MV-4-11 (cell line): ENCODE results near the gene PPP2R3A.
"Not testable (repeated sequence)": the region's sequence is repeated elsewhere in the genome, so short reads cannot be mapped to it uniquely, and the experiment has no call there.

Experiments
- DNase-seq: peaks from one replicate; lab custom pipeline; 2025; lab: John Stamatoyannopoulos, UW

Gene PPP2R3A

DNA sequence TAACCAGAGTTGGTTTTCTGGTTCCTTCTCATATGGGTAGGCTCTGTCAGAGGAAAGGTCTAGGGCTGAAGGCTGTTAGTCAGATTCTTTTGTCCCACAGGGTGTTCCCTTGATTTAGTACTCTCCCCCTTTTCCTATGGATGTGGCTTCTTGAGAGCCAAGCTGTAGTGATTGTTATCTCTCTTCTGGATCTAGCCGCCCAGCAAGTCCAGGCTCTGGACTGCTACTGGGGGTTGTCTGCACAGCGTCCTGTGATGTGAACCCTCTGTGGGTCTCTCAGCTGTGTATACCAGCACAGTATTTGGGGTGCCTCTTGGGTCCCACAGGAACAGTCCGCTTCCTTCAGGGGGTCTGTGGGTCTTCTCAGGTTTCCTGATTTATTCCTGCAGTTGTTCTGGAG lies 70.8 kb downstream of the PPP2R3A start:
- DNase-seq = no peak

DNA sequence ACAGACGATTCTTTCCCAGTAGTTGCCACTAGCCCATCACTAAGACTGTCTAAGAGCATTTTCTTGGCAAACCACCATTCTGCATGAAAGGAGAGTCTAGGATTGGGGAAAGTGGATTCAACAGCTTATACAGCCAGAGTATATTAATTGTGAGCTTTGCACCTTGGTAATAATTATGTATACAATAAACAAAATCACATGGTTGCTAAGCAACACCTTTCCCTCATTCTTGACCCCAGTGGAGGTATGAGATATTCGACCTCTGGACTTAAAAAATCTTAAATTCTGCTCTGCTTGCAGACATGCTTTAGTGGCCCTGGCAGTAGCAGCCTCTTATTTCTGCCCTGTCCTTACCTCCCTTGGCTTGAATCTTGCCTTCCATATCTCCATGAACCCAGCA lies 73.1 kb downstream of the PPP2R3A start:
- DNase-seq = no peak

DNA sequence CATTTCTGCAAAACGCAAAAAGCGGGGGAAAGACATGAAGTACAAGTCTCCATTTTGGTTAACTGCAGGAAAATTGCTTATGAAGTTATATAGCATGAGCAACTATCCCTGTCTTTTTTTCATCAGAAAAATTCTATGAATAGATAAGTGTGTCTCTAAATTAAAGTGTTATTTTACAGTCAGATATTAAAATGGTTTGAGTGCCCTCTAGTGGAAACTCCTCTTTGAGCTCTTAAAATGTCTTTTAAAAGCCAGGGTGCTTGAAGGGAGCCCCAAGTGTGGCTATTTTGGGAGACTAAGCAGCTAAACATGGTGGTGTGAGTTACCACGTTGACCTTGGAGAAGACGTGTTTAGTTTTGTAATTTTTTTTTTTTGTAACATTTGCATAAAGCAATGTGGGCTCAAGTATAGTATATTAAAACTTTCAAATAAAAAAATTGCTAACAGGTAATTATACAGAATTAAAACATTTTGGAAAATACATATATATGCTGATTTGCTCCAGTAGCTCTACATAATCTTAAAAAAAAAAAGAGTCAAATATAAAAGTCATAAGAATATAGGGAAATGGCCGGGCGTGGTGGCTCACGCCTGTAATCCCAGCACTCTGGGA lies 77.2 kb downstream of the PPP2R3A start:
- peak; percentile 3 for DNase-seq

DNA sequence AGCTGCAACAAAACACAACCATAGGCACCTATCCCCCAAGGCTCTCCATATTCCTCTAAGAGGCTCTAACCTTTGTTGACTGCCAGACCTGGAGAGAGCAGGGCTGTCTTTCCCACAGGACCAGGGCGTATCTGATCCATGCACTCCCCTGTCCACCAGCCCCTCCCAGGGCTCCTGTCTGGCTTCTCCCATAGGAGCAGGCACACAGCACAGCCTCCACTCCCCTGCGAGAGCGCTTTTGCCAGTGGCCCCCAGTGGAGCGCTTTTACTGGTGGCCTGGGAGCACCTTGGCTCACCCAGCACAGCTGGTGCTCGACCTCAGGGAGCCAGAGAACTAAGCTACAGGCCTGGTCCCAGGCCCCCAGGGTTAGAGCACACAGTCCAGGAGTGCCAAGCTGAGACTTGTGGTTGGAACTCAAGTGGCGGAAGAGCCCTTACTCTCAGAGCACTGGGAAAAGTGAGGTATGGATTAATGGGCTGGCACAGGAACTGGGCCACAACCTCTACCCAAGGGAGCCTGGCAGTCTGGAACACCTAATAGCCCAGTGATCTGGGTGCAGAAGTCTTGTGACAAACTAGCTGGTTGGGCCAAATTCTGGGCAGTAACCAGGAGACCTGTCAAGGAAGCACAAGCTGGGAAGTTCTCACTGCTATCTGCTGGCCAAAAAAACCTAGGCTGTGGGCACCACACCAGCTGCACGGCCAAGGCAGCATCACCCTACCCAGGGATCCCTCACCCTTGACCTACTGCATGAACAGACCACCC lies 79.6 kb downstream of the PPP2R3A start:
- no peak for DNase-seq

DNA sequence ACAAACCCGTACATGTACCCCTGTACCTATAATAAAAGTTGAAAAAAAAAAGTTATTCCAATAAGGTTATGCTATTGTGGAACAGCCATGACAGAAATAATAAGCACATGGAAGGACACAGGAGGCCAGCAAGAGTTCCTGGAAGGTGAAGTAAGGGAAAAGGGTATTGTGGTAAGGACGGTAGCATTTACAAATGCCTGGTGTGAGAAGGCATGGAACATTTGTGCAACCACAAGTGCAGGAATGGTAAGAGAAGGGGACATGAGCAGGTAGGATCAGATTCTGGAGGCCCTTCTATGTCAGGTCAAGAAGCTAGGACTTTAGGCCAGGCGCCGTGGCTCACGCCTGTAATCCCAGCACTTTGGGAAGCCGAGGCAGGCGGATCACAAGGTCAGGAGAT lies 82.5 kb downstream of the PPP2R3A start:
- DNase-seq = no peak

DNA sequence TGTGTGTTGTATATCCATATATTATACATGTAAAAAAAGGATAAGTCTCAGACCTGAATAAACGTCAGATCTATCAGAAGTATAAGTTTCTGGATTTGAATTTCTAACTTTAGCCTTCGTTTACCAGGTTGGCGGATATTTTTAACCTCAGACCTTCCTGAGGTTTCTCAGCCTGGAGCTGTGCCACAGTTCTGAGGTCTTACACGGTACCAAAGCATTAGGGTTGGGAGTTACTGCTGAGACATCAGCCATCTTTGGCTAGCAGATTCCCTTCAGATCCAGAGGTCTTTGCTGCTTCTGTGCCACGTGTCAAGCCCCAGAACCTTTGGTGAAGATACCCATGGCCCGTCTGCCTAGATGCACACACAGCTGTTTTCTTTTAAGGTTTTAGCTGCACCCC lies 84.7 kb downstream of the PPP2R3A start:
- no peak for DNase-seq

DNA sequence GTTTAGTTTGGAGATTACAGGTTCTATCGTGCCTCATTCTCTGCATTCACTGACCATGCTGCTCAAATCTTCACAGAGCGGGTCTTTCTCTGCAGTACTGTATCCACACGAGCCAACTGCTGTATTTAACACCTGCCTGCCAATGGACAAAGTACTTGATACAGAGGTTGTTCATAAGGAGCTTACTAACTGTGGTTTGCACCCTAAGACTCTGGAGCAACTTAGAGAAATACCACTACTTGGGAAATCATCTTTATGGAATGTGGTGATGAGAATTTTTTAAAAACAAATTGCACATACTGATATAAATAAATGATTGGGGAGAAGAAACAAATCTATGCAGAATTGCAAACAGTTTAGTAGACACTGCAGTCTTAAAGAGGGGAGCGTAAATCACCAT lies 90.0 kb downstream of the PPP2R3A start:
- DNase-seq = no peak

DNA sequence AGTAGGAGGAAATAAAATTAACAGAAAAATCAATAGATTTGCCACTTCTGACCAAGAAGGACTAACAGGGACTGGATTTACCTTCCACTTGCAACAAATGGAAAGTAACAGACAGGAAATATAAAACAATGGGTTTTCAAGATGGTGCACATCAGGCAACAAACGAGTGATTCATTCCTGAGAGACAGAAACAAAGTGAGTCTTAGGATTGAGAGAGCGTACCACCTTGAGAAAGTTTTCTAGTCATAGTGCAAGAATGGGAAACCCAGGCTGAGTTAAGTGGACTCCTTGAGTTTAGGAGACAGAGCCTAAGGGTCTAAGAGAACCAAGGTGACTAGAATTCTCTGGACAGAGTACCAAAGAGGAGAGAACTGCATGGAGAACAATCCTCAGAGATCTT lies 101.7 kb downstream of the PPP2R3A start:
- no peak for DNase-seq

DNA sequence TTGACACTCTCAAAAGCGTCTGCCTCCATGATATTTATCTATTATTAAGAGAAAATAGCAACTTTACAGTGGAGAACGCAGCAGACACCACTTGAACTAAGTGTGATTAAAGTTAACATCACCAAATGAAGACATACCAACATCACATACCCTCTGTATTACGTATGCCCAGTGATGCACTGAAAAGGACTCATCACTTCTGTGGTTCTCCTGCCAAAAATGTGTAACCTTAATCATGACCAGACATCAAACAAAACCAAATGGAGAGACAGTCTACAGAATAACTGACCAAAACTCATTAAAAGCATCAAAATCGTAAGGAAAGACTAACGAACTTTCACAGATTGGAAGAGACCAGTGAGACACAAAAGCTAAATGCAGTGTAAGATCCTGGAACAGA lies 103.2 kb downstream of the PPP2R3A start:
- no peak for DNase-seq

DNA sequence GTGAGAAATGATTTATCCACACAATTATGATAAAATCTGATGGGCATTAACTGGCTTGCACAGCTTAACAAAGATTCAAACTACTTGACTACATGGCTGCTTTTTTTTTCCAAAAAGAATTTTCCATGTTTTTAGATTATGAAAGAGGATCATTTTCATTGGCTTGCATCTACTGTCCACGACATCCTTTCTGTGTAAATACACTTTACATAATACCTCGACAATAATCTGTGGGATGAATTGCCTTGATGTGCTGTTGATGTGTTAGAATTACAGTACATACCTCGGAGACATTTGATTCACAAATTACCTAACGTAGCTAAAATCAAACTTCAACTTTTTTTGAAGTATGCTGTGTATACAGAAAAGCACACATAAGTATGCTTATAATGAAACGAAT lies 104.4 kb downstream of the PPP2R3A start:
- DNase-seq = no peak

DNA sequence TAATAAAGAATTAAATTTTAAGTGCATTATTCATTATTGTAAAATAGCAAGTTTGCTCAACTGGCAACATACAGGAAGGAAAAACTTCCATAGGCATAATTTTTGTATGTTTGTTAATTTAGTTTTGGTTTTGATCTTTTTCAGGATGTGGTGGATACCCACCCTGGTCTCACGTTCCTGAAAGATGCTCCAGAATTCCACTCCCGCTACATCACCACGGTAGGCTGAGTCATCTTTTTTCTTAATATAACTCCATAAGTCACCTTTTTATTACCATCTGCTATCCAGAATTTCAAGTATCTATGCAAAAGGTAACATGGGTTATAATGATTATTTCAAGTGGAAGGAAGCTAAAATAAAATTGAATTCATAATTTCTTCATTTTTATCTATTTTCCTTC lies 104.8 kb downstream of the PPP2R3A start:
- DNase-seq = no peak

DNA sequence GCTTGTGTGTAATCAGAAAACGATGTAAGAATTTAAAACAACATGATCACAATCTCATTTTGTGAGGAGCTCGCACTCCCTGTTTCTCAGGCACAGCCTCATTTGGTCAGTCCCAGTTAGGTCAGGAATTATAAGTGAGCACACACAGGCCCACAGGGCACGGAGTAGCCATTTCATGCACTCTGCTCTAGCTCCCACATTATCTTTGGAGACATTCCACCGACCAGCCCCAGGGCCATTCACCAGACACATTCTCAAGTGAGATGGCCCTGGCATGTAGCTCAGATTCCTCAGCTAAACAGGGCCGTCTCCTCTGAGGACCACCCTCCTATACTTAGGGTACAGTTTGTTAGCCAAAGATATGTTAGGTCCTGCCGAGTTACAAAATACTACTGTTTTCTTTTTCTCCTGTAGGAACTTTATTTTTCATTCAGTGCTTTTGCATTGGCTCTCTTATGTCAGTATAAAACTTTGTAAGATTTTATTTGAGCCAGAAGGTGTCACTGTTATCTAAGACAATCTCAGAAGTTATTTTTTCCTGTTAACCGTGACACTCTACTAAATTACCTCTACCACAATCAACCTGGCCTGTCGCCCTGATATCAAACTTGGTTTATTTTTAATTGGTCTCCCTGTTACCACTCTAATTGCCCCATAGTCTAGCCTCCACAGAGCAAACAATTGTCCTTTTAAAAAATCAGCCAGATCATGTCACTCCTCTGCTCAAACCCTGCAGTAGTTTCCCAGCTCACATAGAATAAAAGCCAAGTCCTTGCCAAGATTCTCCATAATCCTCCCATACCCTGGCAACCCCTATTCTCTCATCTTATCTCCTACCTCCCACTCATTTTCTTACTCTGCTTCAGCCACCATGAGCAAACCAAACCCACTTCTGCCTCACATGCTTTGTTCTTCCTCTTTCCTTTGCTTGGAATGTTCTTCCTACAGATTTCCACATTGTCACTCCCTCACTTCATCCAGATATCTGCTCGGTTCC lies 105.7 kb downstream of the PPP2R3A start:
- DNase-seq = peak; percentile 13

DNA sequence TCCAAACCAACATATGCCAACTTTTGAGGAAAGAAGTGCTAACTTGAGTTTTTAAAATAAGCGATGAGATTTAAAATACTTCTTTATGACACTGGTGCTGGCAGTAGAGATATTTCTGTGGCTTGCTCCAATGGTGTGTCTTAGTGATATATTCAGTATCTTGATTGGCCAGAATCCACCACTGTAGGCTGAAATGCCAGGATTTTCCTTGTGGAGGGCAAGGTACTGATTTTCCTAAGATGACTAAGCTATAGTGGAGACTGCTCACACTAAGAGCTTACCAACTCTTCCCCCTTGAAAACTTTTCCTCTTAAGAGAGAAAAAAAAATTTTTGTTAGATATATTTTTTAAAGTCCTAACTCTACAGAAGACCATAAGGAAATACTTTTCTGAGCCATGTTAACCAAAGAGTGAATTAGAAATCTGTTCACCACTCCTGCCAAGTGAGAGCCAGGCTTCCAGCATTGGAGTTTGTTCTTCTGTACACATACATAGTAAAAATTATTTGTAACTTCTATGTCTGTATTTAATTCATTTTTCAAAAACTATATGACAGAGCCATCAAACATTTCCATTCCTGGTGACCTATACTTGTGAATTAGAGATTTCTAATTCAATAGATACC lies 109.1 kb downstream of the PPP2R3A start:
- no peak for DNase-seq

DNA sequence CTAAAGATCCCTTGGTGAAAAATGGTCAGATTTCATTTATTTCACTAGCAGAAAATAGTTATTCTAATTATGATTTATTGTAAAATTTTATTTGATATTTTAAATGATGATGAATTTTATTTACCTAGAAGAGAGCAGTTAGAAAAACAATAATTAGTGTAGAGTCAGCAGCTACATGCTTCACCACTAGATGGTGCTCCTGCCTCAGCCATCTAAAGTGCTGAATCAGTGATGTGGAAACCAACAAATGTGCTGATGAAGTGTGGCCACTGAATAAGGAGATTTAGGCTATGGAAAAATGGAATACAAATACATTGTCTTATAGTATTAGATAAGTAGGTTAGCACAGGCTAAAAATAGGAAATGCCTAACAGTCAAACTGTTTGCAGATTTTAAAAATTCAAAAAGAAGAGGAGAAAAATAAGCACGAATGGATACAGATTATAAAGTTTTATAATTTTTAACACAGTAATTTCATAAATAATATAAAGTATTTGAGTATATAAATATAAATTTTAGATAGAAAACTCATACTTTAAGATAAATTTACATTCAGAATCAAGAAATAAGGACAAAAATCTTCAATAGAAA lies 109.8 kb downstream of the PPP2R3A start:
- DNase-seq = peak; percentile 65

DNA sequence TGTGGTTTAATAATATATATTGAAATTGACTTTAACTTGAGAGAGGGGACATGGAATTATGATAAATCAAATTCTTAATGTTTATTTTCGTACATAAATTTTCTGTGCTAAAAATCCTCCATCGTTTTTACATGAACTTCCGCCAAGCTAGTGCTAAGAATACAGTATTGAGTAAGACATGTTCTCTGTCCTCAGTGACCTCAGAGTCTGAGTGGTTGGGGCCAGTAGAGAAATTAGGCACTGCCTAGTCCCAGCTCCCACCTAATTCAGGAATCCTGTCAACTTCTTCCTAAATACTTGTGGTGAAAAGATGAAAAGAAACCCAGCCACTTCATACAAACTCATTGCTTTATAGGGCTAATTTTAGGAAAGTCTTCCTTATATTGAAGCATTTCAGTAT lies 110.3 kb downstream of the PPP2R3A start:
- DNase-seq = peak; percentile 72

DNA sequence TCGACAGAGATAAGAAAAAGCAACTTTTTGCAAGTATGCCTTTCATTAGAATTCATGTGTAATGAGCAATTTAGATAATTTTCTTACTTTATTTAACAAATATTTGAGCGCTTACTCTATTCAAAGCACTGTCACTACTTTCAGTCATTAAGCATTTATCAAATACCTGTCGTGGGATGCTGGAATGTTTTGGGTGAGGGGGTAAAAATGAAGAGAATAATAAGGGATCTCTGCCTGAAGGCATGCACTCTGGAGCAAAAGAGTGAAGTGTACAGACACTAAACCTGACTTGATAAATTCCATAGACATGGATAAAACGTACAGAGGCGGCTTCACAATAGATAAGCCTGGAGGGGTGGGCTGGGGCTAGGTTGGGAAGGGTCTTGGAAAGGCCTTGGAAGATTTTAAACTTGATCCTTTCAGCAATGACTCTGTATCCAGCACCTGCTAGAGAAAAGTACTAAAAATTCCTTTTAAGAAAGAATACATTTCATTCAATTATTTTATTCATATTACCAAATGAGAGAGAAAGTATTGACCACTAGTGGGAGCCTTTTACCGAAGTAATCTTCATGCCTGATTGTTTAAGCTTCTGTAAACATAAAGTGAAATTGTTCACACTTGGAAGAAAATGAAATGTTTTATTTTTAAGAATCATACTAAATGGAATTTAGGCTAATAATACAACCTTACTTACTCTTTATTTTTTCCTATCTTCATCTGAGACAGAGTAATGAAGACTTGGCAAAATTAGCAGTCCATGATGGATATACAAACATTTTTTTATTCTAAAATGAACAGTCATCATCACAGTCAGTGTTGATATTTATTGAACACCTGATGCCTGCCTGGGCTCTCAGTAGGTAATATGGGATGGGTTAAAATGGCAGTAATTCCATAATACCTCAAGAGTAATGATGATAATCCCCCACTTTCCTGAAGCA lies 113.2 kb downstream of the PPP2R3A start:
- peak; percentile 29 for DNase-seq

DNA sequence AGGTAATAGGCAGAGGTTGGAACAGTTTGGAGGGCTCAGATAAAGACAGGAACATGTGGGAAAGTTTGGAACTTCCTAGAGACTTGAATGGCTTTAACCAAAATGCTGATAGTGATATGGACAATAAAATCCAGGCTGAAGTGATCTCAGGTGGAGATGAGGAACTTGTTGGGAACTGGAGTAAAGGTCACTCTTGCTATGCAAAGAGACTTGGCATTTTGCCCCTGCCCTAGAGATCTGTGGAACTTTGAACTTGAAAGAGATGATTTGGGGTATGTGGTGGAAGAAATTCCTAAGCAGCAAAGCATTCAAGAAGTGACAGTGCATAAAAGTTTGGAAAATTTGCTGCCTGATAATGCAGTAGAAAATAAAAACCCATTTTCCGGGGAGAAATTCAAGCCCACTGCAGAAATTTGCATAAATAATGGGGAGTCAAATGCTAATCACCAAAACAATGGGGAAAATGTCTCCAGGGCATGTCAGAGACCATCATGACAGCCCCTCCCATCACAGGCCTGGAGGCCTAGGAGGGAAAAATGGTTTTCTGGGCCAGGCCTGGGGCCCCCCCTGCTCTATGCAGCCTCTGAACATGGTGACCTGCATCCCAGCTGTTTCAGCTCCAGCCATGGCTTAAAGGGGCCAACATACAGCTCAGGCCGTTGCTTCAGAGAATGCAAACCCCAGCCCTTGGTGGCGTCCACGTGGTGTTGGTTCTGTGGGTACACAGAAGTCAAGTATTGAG lies 118.3 kb downstream of the PPP2R3A start:
- not testable (repeated sequence) for DNase-seq

DNA sequence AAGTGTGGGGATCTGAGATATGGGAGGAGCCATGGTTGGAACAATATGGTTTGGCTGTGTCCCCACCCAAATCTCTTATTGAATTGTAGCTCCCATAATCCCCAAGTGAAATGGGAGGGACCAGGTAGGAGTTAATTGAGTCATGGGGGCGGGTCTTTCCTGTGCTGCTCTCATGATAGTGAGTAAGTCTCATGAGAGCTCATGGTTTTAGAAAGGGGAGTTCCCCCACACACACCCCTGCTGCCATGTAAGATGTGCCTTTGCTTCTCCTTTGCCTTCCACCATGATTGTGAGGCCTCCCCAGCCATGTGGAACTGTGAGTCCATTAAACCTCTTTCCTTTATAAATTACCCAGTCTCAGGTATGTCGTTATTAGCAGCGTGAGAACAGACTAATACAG lies 119.5 kb downstream of the PPP2R3A start:
- not testable (repeated sequence) for DNase-seq

DNA sequence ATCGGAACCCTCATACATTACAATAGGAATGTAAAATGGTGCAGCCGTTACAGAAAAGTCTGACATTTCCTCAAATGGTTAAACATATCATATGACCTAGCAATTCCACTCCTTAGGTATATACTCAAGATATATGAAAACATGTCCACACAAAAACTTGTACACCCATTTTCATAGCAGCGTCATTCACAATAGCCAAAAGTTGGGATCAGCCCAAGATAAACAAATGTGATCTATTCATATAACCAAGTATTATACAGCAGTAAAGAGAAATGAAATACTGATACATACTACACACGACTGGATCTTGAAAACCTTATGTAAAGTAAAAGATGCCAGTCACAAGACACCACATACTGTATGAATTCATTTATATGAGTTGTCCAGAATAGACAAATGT lies 128.2 kb downstream of the PPP2R3A start:
- no peak for DNase-seq

DNA sequence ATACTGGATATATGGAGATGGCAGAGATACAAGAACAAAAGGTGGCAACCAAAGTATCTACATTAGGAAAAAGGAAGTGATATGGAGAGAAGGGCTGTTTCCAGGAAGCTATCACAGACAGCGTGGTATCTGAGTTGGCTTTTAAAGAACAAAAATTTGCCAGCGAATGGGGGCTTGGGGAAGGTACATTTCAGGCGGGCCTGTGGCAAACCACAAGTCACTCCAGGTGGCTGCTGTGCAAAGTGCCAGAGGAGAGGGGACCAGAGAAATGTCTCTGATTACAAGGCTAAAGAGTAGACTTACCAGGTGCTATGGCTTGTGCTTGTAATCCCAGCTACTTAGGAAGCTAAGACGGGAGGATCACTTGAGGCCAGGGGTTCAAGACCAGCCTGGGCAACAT lies 139.5 kb downstream of the PPP2R3A start:
- no peak for DNase-seq
